ENCODE data around the gene FHAD1. TPM values are rescaled to one million over a fixed set of nuclear protein-coding genes. Genes with fewer than 3 reads are reported as not detected.

The FHAD1 gene
- polyA plus RNA-seq, 3 donors, result 0.67 to 0.69 TPM; not detected in 1

DNA sequence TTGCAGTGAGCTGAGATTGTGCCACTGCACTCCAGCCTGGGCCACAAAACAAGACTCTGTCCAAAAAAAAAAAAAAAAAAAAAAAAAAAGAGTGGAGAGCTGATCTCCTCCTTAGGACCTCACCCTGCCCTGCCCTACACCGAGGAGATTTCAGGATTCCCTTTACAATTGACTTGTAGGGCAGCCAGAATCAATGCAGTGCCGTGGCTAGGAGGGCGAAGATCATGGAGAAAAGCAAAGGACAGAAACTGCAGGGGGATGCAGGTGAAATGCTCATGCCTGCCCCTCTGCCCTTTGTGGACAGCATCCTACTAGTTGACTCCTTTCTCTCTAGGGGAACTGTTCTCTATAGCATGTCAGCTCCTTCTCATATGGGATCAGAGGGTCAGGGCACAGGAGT lies 9.6 kb downstream of the FHAD1 start:
- Histone ChIP-seq H2AFZ (ENCODE audit: insufficient read depth, low read depth, low read length, poor library complexity, severe bottlenecking) (no peak overlapping the region), H3K27ac (ENCODE audit: low read depth in 1 of 2, low read length in 2 of 2) (no peak overlapping the region), H3K9me3 (replicated peaks in 1 of 2; ENCODE audit: control insufficient read depth in 1 of 2, insufficient read depth in 1 of 2, low read length in 2 of 2) (no peaks in the 10 kb centered on the region), H3K27me3 (ENCODE audit: control insufficient read depth in 2 of 2, insufficient read depth in 2 of 2, low read length in 2 of 2) (no peaks in the 10 kb centered on the region), H3K4me1 (ENCODE audit: control insufficient read depth in 1 of 2, insufficient read depth in 2 of 2, low read length in 2 of 2) (peaks cover 42 to 44% of the 10 kb centered on the region in 2 donors), H3K79me2 (ENCODE audit: insufficient read depth, low read length) (no peaks in the 10 kb centered on the region), H3K36me3 (replicated peaks in 1 of 2; ENCODE audit: control insufficient read depth in 1 of 2, insufficient read depth in 2 of 2, low read length in 2 of 2) (no peaks in the 10 kb centered on the region), H3K4me2 (replicated peaks; ENCODE audit: extremely low read depth, low read length, poor library complexity, severe bottlenecking) (no peak overlapping the region), H4K20me1 (ENCODE audit: insufficient read depth, low read length) (no peaks in the 10 kb centered on the region), H3K4me3 (replicated peaks in 1 of 3; ENCODE audit: low read depth in 2 of 3, low read length in 3 of 3) (no peak overlapping the region), H3K9ac (ENCODE audit: insufficient read depth, low read length, poor library complexity, severe bottlenecking) (no peak overlapping the region)
- H3K4me1 Mint-ChIP-seq, result peaks cover 49% of the 10 kb centered on the region
- no peaks in the 10 kb centered on the region for H3K9me3 Mint-ChIP-seq
- H3K36me3 Mint-ChIP-seq, result no peaks in the 10 kb centered on the region
- no peak overlapping the region for H3K4me3 Mint-ChIP-seq
- H3K27me3 Mint-ChIP-seq (ENCODE audit: low read depth in 3 of 3), result peaks cover 0 to 2% (median 1%) of the 10 kb centered on the region in 3 donors
- TF ChIP-seq, protein P1, sequence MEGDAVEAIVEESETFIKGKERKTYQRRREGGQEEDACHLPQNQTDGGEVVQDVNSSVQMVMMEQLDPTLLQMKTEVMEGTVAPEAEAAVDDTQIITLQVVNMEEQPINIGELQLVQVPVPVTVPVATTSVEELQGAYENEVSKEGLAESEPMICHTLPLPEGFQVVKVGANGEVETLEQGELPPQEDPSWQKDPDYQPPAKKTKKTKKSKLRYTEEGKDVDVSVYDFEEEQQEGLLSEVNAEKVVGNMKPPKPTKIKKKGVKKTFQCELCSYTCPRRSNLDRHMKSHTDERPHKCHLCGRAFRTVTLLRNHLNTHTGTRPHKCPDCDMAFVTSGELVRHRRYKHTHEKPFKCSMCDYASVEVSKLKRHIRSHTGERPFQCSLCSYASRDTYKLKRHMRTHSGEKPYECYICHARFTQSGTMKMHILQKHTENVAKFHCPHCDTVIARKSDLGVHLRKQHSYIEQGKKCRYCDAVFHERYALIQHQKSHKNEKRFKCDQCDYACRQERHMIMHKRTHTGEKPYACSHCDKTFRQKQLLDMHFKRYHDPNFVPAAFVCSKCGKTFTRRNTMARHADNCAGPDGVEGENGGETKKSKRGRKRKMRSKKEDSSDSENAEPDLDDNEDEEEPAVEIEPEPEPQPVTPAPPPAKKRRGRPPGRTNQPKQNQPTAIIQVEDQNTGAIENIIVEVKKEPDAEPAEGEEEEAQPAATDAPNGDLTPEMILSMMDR (IDR thresholded peaks at IDR 0.05), result no peak
- intact Hi-C loops (cut with micrococcal nuclease), result no loop called here
- WGBS (ENCODE audit: insufficient coverage), result 100% methylated on average over 2 of the region's 3 CpGs
- no peak overlapping the region for H3K27ac Mint-ChIP-seq
- DNase-seq, result no peak

DNA sequence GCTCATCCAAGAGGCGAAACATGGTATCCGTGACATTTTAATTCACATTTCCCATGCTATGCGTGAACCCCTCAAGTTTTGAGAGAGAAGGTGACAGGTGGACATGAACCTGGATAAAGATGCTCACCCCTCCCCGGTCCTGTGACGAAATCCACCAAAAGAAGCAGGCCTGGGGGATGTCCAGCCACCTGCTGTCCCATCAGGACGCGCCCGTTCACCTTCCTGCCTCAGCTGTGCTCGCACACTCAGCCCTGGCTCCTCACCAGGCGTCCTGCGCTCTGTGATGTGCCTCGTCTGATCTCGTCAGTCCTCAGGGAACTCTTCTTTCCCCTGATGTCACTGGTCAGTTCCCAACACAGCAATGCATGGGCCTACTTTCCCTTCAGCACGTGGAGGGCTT lies 10.3 kb downstream of the FHAD1 start:
- Histone ChIP-seq H3K79me2 (ENCODE audit: insufficient read depth, low read length) (no peaks in the 10 kb centered on the region), H2AFZ (ENCODE audit: insufficient read depth, low read depth, low read length, poor library complexity, severe bottlenecking) (no peak overlapping the region), H3K27me3 (ENCODE audit: control insufficient read depth in 2 of 2, insufficient read depth in 2 of 2, low read length in 2 of 2) (no peaks in the 10 kb centered on the region), H4K20me1 (ENCODE audit: insufficient read depth, low read length) (no peaks in the 10 kb centered on the region), H3K4me3 (replicated peaks in 1 of 3; ENCODE audit: low read depth in 2 of 3, low read length in 3 of 3) (no peak overlapping the region), H3K4me1 (ENCODE audit: control insufficient read depth in 1 of 2, insufficient read depth in 2 of 2, low read length in 2 of 2) (peaks cover 49 to 51% of the 10 kb centered on the region in 2 donors), H3K9me3 (replicated peaks in 1 of 2; ENCODE audit: control insufficient read depth in 1 of 2, insufficient read depth in 1 of 2, low read length in 2 of 2) (no peaks in the 10 kb centered on the region), H3K4me2 (replicated peaks; ENCODE audit: extremely low read depth, low read length, poor library complexity, severe bottlenecking) (no peak overlapping the region), H3K9ac (ENCODE audit: insufficient read depth, low read length, poor library complexity, severe bottlenecking) (no peak overlapping the region), H3K27ac (ENCODE audit: low read depth in 1 of 2, low read length in 2 of 2) (peak overlapping the region in 1 of 2 donors; percentile 95), H3K36me3 (replicated peaks in 1 of 2; ENCODE audit: control insufficient read depth in 1 of 2, insufficient read depth in 2 of 2, low read length in 2 of 2) (no peaks in the 10 kb centered on the region)
- Mint-ChIP-seq H3K4me1 (peaks cover 56% of the 10 kb centered on the region), H3K36me3 (no peaks in the 10 kb centered on the region), H3K27ac (peak overlapping the region in 3 of 7 donors; percentile 97 to 98 (median 98)), H3K27me3 (ENCODE audit: low read depth in 3 of 3) (peaks cover 0 to 2% (median 0%) of the 10 kb centered on the region in 3 donors), H3K4me3 (no peak overlapping the region), H3K9me3 (no peaks in the 10 kb centered on the region)
- 94% methylated on average over 9 of the region's 14 CpGs for WGBS (ENCODE audit: insufficient coverage)
- DNase-seq, result no peak
- intact Hi-C loops (cut with micrococcal nuclease), result no loop called here
- TF ChIP-seq, protein P1 (IDR thresholded peaks at IDR 0.05), result no peak
